ENCODE measurements around the gene ANO7.

DNA sequence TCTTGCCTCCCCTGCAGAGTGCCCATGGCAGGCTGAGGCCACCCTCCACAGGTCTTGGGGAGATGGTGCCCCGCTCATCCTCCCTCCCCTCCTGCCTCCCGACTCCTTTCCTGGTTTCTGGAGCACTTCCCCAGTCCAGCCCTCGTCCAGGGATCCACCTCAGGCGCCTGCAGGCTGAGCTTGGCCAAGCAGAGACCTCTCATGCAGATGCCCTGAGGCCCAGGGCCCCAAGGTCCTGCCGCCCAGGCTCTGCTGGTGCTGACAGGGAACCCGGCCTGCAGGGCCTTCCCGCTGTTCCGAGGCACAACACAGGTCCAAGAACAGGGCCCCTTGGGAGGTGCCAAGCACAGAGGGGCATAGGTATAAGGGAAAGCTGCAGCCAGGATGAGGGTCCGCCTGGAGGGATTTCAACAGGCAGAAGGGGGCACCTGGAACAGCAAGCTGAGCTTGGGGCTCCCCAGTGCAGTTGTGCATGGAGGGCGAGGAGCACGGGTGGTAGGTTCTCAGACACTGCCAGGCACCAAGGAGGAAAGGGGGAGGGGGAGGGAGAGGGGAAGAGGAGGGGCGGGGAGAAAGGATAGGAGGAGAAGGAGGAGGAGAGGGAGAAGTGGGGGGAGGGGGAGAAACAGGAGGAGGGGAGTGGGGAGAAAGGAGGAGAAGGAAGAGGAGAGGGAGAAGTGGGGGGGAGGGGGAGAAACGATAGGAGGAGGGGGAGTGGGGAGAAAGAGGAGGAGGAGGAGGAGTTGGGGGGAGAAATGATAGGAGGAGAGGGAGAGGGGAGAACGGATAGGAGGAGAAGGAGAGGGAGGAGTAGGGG lies 1.2 kb upstream of the ANO7 start:
- TF ChIP-seq, protein P1, sequence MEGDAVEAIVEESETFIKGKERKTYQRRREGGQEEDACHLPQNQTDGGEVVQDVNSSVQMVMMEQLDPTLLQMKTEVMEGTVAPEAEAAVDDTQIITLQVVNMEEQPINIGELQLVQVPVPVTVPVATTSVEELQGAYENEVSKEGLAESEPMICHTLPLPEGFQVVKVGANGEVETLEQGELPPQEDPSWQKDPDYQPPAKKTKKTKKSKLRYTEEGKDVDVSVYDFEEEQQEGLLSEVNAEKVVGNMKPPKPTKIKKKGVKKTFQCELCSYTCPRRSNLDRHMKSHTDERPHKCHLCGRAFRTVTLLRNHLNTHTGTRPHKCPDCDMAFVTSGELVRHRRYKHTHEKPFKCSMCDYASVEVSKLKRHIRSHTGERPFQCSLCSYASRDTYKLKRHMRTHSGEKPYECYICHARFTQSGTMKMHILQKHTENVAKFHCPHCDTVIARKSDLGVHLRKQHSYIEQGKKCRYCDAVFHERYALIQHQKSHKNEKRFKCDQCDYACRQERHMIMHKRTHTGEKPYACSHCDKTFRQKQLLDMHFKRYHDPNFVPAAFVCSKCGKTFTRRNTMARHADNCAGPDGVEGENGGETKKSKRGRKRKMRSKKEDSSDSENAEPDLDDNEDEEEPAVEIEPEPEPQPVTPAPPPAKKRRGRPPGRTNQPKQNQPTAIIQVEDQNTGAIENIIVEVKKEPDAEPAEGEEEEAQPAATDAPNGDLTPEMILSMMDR (conservative IDR thresholded peaks at IDR 0.05) = no peak
- no peak for TF ChIP-seq ZFX (IDR thresholded peaks at IDR 0.05)

Measured in C4-2B (cell line).